CD4-positive, alpha-beta T cell treated with Interleukin-15 for 4 hours (primary cell): ENCODE measurements around the gene SLC43A3.

Experiments
- DNase-seq: peaks from one replicate; pipeline ENCODE4 v3.0.0-alpha.2; 2020; ENCODE audit warnings: low spot score

Gene SLC43A3

DNA sequence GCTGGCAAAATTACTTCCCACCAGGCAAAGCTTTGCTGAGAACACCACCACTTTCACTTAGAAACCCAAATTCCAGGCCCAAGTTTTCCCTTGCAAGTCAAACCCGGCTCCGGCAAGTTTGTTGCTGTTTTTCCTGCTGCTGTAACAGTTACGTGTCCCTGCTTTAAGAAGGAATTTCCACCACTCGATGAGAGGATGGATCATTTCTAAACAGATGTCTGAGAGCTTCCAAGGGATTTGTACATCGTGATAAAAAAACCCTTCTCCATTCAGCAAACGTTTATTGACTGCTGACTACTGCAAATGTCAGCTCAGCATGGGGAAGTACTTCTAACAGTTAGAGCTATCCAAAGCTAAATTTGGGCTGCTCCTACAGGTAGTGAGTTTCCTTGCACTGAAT lies 69.1 kb downstream of the SLC43A3 start:
- DNase-seq: no peak

DNA sequence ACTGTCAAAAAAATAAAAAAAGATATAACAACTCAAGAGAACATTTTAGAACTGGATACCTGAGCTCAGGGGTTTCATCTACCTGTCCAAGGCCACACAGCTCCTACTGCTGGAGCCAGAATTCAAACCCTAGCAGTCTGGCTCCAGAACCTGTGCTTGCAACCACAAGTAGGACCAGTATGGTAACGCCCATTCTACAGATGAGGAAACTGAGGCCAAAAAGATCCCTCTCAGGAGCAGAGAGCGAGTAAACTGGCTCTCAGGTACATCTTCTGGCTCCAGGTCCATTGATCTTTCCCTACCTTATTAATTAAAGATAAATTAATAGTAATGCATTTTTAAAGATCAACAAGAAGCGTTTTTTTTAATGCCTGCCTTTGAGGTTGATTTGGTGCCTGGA lies 69.6 kb downstream of the SLC43A3 start:
- no peak for DNase-seq
